ENCODE data around the gene MAB21L2.

- TF ChIP-seq EP300 (IDR thresholded peaks at IDR 0.05; ENCODE audit: low read depth in 2 of 2, low read length in 2 of 2) (no peak), EP300 (CRISPR knock-in tag; IDR thresholded peaks at IDR 0.05; ENCODE audit: borderline replicate concordance) (no peak), CTCF (CRISPR knock-in tag; IDR thresholded peaks at IDR 0.05) (no peak), JUNB (CRISPR knock-in tag; IDR thresholded peaks at IDR 0.05; ENCODE audit: borderline replicate concordance) (no peak), PHF8 (CRISPR knock-in tag; IDR thresholded peaks at IDR 0.05) (no peak)
Measured at GRCh38 chr4:150578745-150579501, 3.0 kb upstream of the MAB21L2 start.

Measured in HepG2 (cell line).